Measurements from ENCODE around the gene ILK.

The ILK gene

GRCh38 chr11:6603287-6604080 lies at the start of gene ILK, which contains the start of gene RRP8:
Gene ILK, plus strand, starts transcription at chr11:6603774. Its CDS starts 498 bp downstream, at chr11:6604272.
Gene RRP8, minus strand, starts transcription at chr11:6603616. Its CDS starts 114 bp downstream, at chr11:6603502.
- peak; percentile 85 to 86 for DNase-seq (ENCODE audit: low read depth in 2 of 2)

GRCh38 chr11:6554828-6555706 lies 48.5 kb upstream of the ILK start:
- no peak for DNase-seq (ENCODE audit: low read depth in 2 of 2)

- DNase-seq (ENCODE audit: low read depth in 2 of 2) = no peak
These were observed 47.2 kb upstream of the ILK start for GRCh38 chr11:6556139-6556949.

GRCh38 chr11:6557063-6557462 lies 46.5 kb upstream of the ILK start:
- DNase-seq (ENCODE audit: low read depth in 2 of 2) = no peak

GRCh38 chr11:6557761-6558674 lies 45.6 kb upstream of the ILK start:
- no peak for DNase-seq (ENCODE audit: low read depth in 2 of 2)

- DNase-seq (ENCODE audit: low read depth in 2 of 2) = no peak
These were observed 44.2 kb upstream of the ILK start for GRCh38 chr11:6559369-6559768.

- DNase-seq (ENCODE audit: low read depth in 2 of 2) = no peak
These were observed 42.3 kb upstream of the ILK start for GRCh38 chr11:6561288-6561687.

GRCh38 chr11:6563121-6563619 lies 40.4 kb upstream of the ILK start:
- no peak for DNase-seq (ENCODE audit: low read depth in 2 of 2)

GRCh38 chr11:6563667-6564066 lies 39.9 kb upstream of the ILK start:
- no peak for DNase-seq (ENCODE audit: low read depth in 2 of 2)

- DNase-seq (ENCODE audit: low read depth in 2 of 2) = no peak
These were observed 38.2 kb upstream of the ILK start for GRCh38 chr11:6565325-6565724.

GRCh38 chr11:6565988-6566703 lies 37.4 kb upstream of the ILK start:
- DNase-seq (ENCODE audit: low read depth in 2 of 2) = no peak

- DNase-seq (ENCODE audit: low read depth in 2 of 2) = no peak
These were observed 36.7 kb upstream of the ILK start for GRCh38 chr11:6566704-6567370.

- no peak for DNase-seq (ENCODE audit: low read depth in 2 of 2)
These were observed 36.2 kb upstream of the ILK start for GRCh38 chr11:6567371-6567745.

GRCh38 chr11:6568191-6568918 lies 35.2 kb upstream of the ILK start:
- no peak for DNase-seq (ENCODE audit: low read depth in 2 of 2)

- no peak for DNase-seq (ENCODE audit: low read depth in 2 of 2)
These were observed 33.9 kb upstream of the ILK start for GRCh38 chr11:6569706-6570105.

- no peak for DNase-seq (ENCODE audit: low read depth in 2 of 2)
These were observed 32.7 kb upstream of the ILK start for GRCh38 chr11:6570691-6571427.

GRCh38 chr11:6571434-6572008 lies 32.1 kb upstream of the ILK start:
- no peak for DNase-seq (ENCODE audit: low read depth in 2 of 2)

- DNase-seq (ENCODE audit: low read depth in 2 of 2) = no peak
These were observed 31.4 kb upstream of the ILK start for GRCh38 chr11:6572215-6572614.

All from stimulated activated CD8-positive, alpha-beta memory T cell treated with anti-CD3 and anti-CD28 coated beads, Interleukin-2, amount 100 ng/mL, for 48 hours (primary cell).